GM12875 (cell line): ENCODE results near the gene NPTX1.

Experiments
- H3K4me3 ChIP-seq: one replicate; pipeline ENCODE4 v1.5.1; 2011; ENCODE audit warnings: low read depth, low read length, control low read depth
- CTCF ChIP-seq: IDR thresholded peaks from 2 replicates; pipeline ENCODE4 v1.5.1; 2011; ENCODE audit warnings: low read depth, mild to moderate bottlenecking, control low read depth, inconsistent platforms, low read length, moderate library complexity, borderline replicate concordance; ENCODE audit not compliant: insufficient read depth

The NPTX1 gene

GRCh38 chr17:80432961-80433550 lies 43.4 kb downstream of the NPTX1 start:
- TF ChIP-seq CTCF = no peak

GRCh38 chr17:80432350-80432955 lies 44.0 kb downstream of the NPTX1 start:
- TF ChIP-seq CTCF = no peak
- H3K4me3 ChIP-seq = no peak overlapping the region

More at GRCh38 chr17:80432961-80433550, 43.4 kb downstream of the NPTX1 start:
- H3K4me3 ChIP-seq = no peak overlapping the region

GRCh38 chr17:80431246-80432195 lies 44.9 kb downstream of the NPTX1 start:
- H3K4me3 ChIP-seq = no peak overlapping the region
- no peak for TF ChIP-seq CTCF

- H3K4me3 ChIP-seq = no peak overlapping the region
- TF ChIP-seq CTCF = no peak
Measured at GRCh38 chr17:80430446-80431245, 45.8 kb downstream of the NPTX1 start.

GRCh38 chr17:80429356-80430275 lies 46.8 kb downstream of the NPTX1 start:
- H3K4me3 ChIP-seq = no peak overlapping the region
- TF ChIP-seq CTCF = no peak

- H3K4me3 ChIP-seq = no peak overlapping the region
- TF ChIP-seq CTCF = no peak
Measured at GRCh38 chr17:80428796-80429195, 47.6 kb downstream of the NPTX1 start.
